GM10248 (cell line): ENCODE data around the gene CCND1.

Source experiments
- CTCF ChIA-PET: fragments of 300-600 bp; sonication (Branson Sonifier 250); formaldehyde crosslinking; extraction: SDS; loops from one replicate; lab custom pipeline; 2021; ENCODE audit warnings: antibody characterized with exemption; lab: Yijun Ruan, JAX
- POLR2A ChIA-PET: fragments of 350-650 bp; sonication (Branson Sonifier 250); formaldehyde crosslinking; extraction: SDS; loops from one replicate; lab custom pipeline; 2020; ENCODE audit warnings: antibody characterized with exemption; lab: Yijun Ruan, JAX
- DNase-seq: peaks from one replicate; pipeline ENCODE4 v3.0.0; 2012; ENCODE audit errors: extremely low spot score
- TF ChIP-seq, protein P1 (sequence below): IDR thresholded peaks from 2 replicates; pipeline ENCODE4 v1.5.1; 2012; ENCODE audit warnings: mild to moderate bottlenecking, low read depth; ENCODE audit errors: extremely low read depth, missing control alignments, control extremely low read depth

CCND1 gene

DNA sequence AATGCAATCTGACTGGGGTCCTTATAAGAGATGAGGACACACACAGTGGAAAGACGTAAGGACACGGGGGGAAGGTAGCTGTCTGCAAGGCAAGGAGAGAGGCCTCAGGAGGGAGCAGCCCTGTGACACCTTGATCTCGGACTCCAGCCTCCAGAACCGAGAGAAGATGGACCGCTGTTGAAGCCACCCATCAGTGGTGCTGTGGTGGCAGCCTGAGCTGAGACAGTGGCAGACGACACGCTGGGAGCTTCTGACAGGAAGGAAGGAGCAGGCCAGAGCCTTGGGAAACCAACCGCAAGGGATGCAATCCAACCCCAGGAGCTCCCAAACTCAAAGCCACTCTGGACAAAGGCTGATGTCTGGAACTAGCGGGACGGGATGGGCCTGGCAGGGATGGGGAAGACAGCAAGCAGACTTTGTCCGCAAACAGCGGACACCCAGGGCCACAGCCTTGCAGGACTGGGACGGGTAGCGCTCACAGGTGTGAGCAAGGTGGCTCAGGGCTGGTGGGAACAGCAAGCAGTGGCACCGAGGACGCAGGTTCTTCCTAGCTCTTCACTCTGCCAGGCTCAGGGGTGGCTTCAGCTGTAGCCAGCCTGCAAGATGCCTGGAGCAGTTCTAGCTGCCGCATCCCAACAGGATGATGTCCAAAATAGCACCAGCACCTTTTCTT lies 23.3 kb downstream of the CCND1 start:
- ChIA-PET POLR2A (no interaction called here), CTCF (interaction anchor here (1.0 kb wide), 1 partner anchor 563 kb away, joined by 3 read pairs; no protein-coding TSS in a partner anchor)
- DNase-seq = no peak
- TF ChIP-seq, protein P1, sequence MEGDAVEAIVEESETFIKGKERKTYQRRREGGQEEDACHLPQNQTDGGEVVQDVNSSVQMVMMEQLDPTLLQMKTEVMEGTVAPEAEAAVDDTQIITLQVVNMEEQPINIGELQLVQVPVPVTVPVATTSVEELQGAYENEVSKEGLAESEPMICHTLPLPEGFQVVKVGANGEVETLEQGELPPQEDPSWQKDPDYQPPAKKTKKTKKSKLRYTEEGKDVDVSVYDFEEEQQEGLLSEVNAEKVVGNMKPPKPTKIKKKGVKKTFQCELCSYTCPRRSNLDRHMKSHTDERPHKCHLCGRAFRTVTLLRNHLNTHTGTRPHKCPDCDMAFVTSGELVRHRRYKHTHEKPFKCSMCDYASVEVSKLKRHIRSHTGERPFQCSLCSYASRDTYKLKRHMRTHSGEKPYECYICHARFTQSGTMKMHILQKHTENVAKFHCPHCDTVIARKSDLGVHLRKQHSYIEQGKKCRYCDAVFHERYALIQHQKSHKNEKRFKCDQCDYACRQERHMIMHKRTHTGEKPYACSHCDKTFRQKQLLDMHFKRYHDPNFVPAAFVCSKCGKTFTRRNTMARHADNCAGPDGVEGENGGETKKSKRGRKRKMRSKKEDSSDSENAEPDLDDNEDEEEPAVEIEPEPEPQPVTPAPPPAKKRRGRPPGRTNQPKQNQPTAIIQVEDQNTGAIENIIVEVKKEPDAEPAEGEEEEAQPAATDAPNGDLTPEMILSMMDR = no peak

GRCh38 chr11:69664901-69665300 lies 23.9 kb downstream of the CCND1 start:
- DNase-seq = no peak
- ChIA-PET CTCF (interaction anchor here (1.0 kb wide), 1 partner anchor 563 kb away, joined by 3 read pairs; no protein-coding TSS in a partner anchor), POLR2A (no interaction called here)
- TF ChIP-seq, protein P1 = no peak

DNA sequence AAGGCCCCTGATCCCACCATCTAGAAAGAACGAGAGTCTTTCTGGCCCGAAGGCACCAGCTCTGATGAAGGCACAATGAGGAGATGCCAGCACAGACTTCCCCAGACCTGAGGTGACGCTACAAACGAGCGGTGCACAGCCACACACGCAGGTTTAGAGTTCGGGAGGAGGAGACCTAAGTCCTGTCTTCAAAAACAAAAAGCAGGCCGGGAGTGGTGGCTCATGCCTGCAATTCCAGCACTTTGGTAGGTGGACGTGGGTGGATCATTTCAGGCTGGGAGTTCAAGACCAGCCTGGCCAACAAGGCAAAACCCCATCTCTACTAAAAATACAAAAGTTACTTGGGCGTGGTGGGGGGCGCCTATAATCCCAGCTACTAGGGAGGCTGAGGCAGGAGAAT lies 24.7 kb downstream of the CCND1 start:
- ChIA-PET CTCF (interaction anchor here (1.4 kb wide), 1 partner anchor 9 kb away, joined by 5 read pairs; the partner anchor contains the start of gene LTO1), POLR2A (no interaction called here)
- TF ChIP-seq, protein P1 = no peak
- DNase-seq = no peak

GRCh38 chr11:69666261-69666660 lies 25.3 kb downstream of the CCND1 start:
- DNase-seq = no peak
- TF ChIP-seq, protein P1 = no peak
- ChIA-PET CTCF (interaction anchor here (1.4 kb wide), 1 partner anchor 8 kb away, joined by 5 read pairs; the partner anchor contains the start of gene LTO1), POLR2A (no interaction called here)

- TF ChIP-seq, protein P1 = no peak
- CTCF ChIA-PET = interaction anchor here (1.4 kb wide), 1 partner anchor 8 kb away, joined by 5 read pairs; the partner anchor contains the start of gene LTO1
- DNase-seq = no peak
- POLR2A ChIA-PET = no interaction called here
Measured at GRCh38 chr11:69666752-69667536, 26.0 kb downstream of the CCND1 start.
